Nephron (organoid): ENCODE data around the gene EXOC2.

Experiments
- H3K27ac Mint-ChIP-seq, 3 experiments: 2 replicates each; pipeline ENCODE4 v1.8.0; 2020; ENCODE audit warnings: mixed read lengths in 3 of 3, mild to moderate bottlenecking in 2 of 3, moderate library complexity in 1 of 3
- H3K27me3 Mint-ChIP-seq: 2 replicates; pipeline ENCODE4 v1.8.0; 2021; ENCODE audit warnings: low read depth, mild to moderate bottlenecking, moderate library complexity, mixed read lengths
- H3K36me3 Mint-ChIP-seq: 2 replicates; pipeline ENCODE4 v1.8.0; 2020; ENCODE audit warnings: low read depth, mixed read lengths
- H3K4me1 Mint-ChIP-seq: 2 replicates; pipeline ENCODE4 v1.8.0; 2020; ENCODE audit warnings: mixed read lengths
- H3K4me3 Mint-ChIP-seq, 3 experiments: 2 replicates each; pipeline ENCODE4 v1.8.0; 2020; ENCODE audit warnings: mild to moderate bottlenecking in 3 of 3, mixed read lengths in 3 of 3, moderate library complexity in 2 of 3
- H3K9me3 Mint-ChIP-seq: 2 replicates; pipeline ENCODE4 v1.8.0; 2020; ENCODE audit warnings: mixed read lengths
- TF ChIP-seq, protein P1 (sequence below), 3 experiments: fragments of 200-600 bp; sonication (generic); IDR thresholded peaks; one replicate each; pipeline ENCODE4 v1.5.0; 2021; ENCODE audit warnings: antibody characterized with exemption in 3 of 3; ENCODE audit not compliant: unreplicated experiment in 3 of 3

Gene EXOC2

DNA sequence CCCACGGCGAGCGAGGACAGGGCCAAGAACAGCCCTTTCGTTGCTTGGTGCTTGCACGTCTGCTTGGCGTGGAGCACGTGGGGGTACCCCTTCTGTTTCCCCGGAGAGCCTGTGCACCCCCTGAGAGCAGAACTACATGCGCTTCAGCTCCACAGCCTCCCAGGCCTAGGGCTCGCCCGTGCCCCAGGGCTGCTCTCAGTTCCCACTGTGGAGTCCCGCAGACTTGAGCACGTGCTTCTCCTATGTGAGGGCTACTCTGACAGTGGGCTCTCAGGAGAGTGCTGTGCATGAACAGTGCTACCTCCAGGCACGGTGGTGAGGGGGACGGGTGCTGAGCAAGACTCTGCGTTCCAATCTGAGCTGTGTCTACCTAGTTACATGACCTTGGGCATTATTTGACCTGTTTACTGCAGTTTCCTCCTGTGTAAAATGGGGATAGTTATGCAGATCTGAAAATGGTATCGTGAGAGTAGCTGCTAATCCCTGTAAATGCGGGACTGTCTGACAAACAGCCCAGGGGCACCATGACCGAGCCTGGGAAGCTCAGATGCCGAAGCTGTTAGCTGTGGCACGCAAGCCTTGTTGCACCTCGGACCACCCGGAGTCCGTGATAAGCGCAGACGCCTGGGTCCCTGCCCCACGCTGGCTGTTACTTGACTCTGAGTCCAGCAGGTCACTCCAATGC lies 219.0 kb downstream of the EXOC2 start:
- no peaks in the 10 kb centered on the region for H3K4me1 Mint-ChIP-seq
- no peak overlapping the region for H3K4me3 Mint-ChIP-seq
- no peaks in the 10 kb centered on the region for H3K36me3 Mint-ChIP-seq
- no peak overlapping the region for H3K27ac Mint-ChIP-seq
- H3K27me3 Mint-ChIP-seq, result peaks cover 30% of the 10 kb centered on the region
- H3K9me3 Mint-ChIP-seq, result no peaks in the 10 kb centered on the region
- TF ChIP-seq, protein P1, sequence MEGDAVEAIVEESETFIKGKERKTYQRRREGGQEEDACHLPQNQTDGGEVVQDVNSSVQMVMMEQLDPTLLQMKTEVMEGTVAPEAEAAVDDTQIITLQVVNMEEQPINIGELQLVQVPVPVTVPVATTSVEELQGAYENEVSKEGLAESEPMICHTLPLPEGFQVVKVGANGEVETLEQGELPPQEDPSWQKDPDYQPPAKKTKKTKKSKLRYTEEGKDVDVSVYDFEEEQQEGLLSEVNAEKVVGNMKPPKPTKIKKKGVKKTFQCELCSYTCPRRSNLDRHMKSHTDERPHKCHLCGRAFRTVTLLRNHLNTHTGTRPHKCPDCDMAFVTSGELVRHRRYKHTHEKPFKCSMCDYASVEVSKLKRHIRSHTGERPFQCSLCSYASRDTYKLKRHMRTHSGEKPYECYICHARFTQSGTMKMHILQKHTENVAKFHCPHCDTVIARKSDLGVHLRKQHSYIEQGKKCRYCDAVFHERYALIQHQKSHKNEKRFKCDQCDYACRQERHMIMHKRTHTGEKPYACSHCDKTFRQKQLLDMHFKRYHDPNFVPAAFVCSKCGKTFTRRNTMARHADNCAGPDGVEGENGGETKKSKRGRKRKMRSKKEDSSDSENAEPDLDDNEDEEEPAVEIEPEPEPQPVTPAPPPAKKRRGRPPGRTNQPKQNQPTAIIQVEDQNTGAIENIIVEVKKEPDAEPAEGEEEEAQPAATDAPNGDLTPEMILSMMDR (IDR thresholded peaks at IDR 0.05; ENCODE audit: unreplicated experiment in 3 of 3), result no peak

DNA sequence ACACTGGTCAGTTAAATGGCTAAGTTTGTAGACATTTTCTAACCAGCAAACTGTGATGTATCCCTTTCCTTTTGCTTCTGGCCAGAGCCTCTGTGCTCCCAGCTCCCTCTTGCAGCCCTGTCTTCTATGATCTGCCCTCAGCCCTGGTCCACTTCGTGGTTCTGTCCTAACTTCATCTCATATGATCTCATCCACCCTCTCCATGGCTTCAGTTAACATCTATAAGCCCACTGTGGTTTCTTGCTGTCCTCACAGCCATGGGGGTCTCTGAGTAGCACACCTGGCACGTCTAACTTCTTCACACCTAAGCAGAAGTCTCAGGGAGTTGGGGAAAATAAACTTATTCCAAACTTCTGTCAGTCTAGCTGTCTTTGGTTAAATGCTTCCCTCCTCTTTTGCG lies 219.6 kb downstream of the EXOC2 start:
- H3K9me3 Mint-ChIP-seq, result no peaks in the 10 kb centered on the region
- no peak overlapping the region for H3K27ac Mint-ChIP-seq
- no peaks in the 10 kb centered on the region for H3K36me3 Mint-ChIP-seq
- peaks cover 32% of the 10 kb centered on the region for H3K27me3 Mint-ChIP-seq
- no peak overlapping the region for H3K4me3 Mint-ChIP-seq
- H3K4me1 Mint-ChIP-seq, result no peaks in the 10 kb centered on the region
- TF ChIP-seq, protein P1 (IDR thresholded peaks at IDR 0.05; ENCODE audit: unreplicated experiment in 3 of 3), result no peak

DNA sequence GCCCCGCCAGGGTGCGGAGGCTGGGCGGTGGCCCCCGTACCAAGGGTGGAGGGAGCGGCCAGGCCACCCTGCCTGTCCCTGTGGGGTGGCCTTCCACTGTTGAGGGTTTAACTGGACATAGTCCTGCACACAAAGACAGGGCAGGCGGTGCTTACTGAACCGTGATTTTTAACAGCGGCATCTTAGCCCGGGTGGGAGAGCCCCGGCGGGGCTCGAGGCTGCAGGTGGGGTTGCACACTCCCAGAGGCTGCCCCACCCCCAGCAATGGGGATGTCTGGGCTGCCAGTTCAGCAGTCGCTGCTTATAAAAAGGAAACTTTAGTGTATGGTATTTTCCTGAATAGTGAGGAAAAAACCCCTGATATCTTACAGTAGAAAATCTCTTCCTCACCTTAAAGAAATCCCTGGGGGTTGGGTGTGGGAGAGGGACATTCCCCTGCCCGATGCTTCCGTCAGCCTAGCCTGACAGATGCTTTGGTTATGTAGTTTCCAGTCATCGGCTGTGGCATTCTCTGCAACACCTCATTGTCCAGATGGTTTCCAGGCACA lies 222.0 kb downstream of the EXOC2 start:
- TF ChIP-seq, protein P1 (IDR thresholded peaks at IDR 0.05; ENCODE audit: unreplicated experiment in 3 of 3), result no peak
- no peaks in the 10 kb centered on the region for H3K36me3 Mint-ChIP-seq
- peaks cover 3% of the 10 kb centered on the region for H3K9me3 Mint-ChIP-seq
- H3K4me1 Mint-ChIP-seq, result no peaks in the 10 kb centered on the region
- no peak overlapping the region for H3K4me3 Mint-ChIP-seq
- H3K27ac Mint-ChIP-seq, result no peak overlapping the region
- H3K27me3 Mint-ChIP-seq, result peaks cover 37% of the 10 kb centered on the region

DNA sequence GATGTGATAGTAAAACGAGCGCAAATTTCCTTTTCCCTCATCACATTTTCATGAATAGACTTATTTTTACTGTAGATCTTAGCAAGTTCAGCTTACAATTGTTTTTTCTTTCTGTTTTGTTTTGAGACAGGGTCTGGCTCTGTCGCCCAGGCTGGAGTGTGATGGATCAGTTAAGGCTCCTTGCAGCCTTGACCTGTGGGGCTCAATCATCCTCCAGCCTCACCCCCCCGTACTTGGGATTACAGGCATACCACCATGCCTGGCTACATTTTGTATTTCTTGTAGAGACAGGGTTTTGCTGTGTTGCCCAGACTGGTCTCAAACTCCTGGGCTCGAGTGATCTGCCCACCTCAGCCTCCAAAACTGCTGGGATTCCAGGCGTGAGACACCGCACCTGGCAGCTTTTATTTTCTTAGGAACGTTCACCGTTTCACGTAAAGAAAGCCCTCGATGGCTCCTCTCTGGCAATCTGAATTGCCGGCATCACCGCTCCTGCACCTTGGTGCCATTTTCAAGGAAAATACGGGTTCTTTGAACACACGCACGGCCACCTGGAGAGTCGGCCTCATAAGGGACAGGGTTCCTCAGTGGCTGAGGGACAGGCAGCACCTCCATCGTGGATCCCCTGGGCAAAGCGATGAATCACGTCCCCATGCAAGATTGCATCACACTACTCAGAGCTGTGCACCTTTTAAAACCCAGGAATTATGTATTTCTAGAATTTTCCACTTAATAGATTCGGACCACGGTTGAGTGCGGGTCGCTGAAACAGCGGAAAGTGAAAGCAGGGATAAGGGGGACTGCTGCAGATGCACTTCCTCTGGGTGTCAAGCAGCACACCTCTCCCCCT lies 222.7 kb downstream of the EXOC2 start:
- Mint-ChIP-seq H3K36me3 (no peaks in the 10 kb centered on the region), H3K9me3 (peaks cover 3% of the 10 kb centered on the region), H3K27me3 (peaks cover 36% of the 10 kb centered on the region), H3K4me3 (no peak overlapping the region), H3K27ac (no peak overlapping the region), H3K4me1 (no peaks in the 10 kb centered on the region)
- TF ChIP-seq, protein P1 (IDR thresholded peaks at IDR 0.05; ENCODE audit: unreplicated experiment in 3 of 3), result no peak

DNA sequence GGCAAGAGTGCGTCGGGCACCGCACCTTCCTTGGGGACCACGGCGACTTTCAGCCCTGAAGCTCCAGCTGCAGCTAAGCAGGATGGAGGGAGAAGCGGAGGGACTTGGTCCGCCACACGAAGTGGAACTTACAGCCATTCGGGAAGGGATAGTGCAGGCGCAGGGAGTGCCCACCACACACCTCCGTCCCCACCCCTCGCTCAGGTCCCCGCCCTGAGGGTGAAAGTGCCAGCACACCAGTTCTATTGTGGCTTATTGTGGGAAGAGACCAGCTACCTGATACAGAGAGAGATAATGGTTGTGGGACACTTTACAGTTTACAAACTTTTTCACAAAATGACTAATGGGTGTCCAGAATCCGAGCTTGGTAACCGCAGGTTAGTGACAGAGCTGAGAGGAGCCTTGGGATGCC lies 225.3 kb downstream of the EXOC2 start:
- Mint-ChIP-seq H3K9me3 (peaks cover 3% of the 10 kb centered on the region), H3K36me3 (no peaks in the 10 kb centered on the region), H3K27me3 (peaks cover 22% of the 10 kb centered on the region), H3K4me1 (no peaks in the 10 kb centered on the region), H3K27ac (no peak overlapping the region), H3K4me3 (no peak overlapping the region)
- TF ChIP-seq, protein P1 (IDR thresholded peaks at IDR 0.05; ENCODE audit: unreplicated experiment in 3 of 3), result no peak
